Mammary epithelial cell (primary cell): ENCODE results near the gene TEX19.

Source experiments
- EZH2 ChIP-seq: IDR thresholded peaks from 2 replicates; pipeline ENCODE4 v1.6.1; 2012; ENCODE audit warnings: low read length, inconsistent platforms, borderline replicate concordance
- TF ChIP-seq, protein P1 (sequence below), 2 donors: IDR thresholded peaks in 1 of 2; conservative IDR thresholded peaks in 1 of 2; 2 replicates each; pipeline ENCODE4 v1.5.1; 2011 to 2012; ENCODE audit warnings: inconsistent platforms in 2 of 2, low read length in 2 of 2, mild to moderate bottlenecking in 2 of 2, control low read depth in 1 of 2, low read depth in 1 of 2; ENCODE audit not compliant: insufficient read depth in 1 of 2; ENCODE audit errors: extremely low read depth in 1 of 2

DNA sequence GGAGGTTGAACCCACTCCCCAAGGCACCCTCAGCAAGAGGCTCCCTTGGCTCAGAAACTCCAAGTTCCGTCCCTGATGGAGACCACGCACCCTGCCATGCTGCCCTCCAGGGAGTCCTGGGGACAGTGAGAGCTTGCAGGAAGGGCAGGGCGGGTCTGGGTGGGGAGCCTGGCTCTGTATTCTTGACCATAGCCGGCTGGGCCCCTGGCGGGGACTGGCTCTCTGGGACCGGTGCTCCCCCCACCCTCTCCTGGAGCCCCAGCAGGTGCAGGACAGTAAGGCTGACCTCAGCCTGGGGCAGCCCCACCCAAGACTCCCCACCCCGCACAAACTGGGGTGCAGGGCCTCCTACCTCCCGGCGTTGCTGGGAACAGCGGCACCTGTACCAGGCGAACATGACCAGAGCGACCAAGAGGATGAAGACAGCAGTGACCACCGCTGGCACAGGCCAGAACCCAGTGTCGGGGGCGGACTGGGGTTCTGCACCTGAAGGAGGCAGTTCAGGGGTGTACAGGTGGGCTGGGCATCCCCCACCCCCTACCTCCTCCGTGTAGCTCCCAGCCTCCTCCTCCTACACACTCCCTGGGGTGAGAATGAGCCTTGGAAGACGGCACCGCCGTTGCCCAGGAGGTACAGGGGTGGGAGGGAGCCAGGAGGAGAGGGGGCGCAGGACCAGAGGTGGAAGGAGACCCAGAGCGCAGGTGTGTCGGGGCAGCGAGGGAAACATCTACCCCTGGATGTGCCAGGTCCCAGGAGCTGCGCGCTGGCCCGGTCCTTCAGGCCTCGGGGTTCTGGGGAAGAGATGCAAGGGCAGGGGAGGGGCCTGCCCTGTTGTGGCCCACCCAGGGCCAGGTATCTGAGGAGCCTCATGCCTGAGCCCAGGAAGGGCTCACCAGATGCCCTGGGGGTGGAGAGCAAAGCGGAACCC lies 36.3 kb upstream of the TEX19 start:
- TF ChIP-seq, protein P1, sequence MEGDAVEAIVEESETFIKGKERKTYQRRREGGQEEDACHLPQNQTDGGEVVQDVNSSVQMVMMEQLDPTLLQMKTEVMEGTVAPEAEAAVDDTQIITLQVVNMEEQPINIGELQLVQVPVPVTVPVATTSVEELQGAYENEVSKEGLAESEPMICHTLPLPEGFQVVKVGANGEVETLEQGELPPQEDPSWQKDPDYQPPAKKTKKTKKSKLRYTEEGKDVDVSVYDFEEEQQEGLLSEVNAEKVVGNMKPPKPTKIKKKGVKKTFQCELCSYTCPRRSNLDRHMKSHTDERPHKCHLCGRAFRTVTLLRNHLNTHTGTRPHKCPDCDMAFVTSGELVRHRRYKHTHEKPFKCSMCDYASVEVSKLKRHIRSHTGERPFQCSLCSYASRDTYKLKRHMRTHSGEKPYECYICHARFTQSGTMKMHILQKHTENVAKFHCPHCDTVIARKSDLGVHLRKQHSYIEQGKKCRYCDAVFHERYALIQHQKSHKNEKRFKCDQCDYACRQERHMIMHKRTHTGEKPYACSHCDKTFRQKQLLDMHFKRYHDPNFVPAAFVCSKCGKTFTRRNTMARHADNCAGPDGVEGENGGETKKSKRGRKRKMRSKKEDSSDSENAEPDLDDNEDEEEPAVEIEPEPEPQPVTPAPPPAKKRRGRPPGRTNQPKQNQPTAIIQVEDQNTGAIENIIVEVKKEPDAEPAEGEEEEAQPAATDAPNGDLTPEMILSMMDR (conservative IDR thresholded peaks at IDR 0.05 in 1 of 2, IDR thresholded peaks at IDR 0.05 in 1 of 2; ENCODE audit: extremely low read depth in 1 of 2, insufficient read depth in 1 of 2, low read depth in 1 of 2, low read length in 2 of 2), result no peak
- no peak for TF ChIP-seq EZH2
